Measurements from ENCODE around the gene SPDYE3. TPM values are rescaled to one million over a fixed set of nuclear protein-coding genes. Genes with fewer than 3 reads are reported as not detected.

The SPDYE3 gene
- total and polyA plus RNA-seq, 2 experiments from 2014 or later: 3.4 TPM; not detected in 1

DNA sequence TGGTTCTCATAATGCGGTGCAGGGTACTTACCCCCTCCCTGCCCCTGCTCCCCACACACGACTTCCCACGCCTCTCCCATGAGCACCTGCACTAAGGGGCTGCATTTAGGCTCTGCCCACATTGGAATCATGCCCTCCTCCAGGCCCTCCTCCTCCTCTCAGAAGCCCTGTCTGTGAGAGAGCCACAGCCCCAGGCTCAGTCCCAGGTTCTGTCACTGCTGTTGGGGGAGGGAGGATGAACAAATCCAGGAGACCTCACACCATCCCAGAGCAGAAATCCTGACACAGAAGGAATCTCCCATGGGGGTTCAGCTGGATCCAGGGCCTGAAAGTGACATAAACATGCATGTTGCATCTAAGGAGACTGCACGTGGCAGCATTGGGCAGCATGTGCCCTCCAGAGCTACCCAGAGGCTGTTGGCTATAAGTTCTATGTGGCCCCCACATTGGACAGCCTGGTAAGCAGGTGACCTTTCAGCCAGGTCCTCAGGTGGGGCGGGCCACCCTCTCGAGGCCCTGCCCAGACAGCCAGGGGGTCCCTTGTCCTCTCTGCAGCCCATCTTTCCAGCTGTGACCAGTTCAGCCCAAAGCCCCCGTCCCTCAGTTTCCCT is 64.2 kb downstream of the SPDYE3 start:
- no peaks in the 10 kb centered on the region for H3K79me2 ChIP-seq
- 82% methylated on average over 7 of the region's 7 CpGs for WGBS (ENCODE audit: low lambda C conversion rate, missing lambda C conversion rate)
- H3K4me2 ChIP-seq: no peak overlapping the region
- no peak overlapping the region for H3K4me3 ChIP-seq
- no peaks in the 10 kb centered on the region for H4K20me1 ChIP-seq (ENCODE audit: insufficient read depth, poor library complexity, severe bottlenecking)
- H2AFZ ChIP-seq: no peak overlapping the region
- no peak overlapping the region for H3K27ac ChIP-seq
- H3K9me3 ChIP-seq (ENCODE audit: low read depth): no peaks in the 10 kb centered on the region
- no peak for DNase-seq (ENCODE audit: low spot score)
- no peaks in the 10 kb centered on the region for H3K27me3 ChIP-seq
- TF ChIP-seq EZH2 (IDR thresholded peaks at IDR 0.05; ENCODE audit: borderline replicate concordance) (no peak), CTCF (IDR thresholded peaks at IDR 0.05; ENCODE audit: poor library complexity) (no peak), EZH2phosphoT487 (IDR thresholded peaks at IDR 0.05; ENCODE audit: low read depth, severe bottlenecking, unreplicated experiment) (no peak)
- no peaks in the 10 kb centered on the region for H3K9me2 ChIP-seq (replicated peaks; ENCODE audit: insufficient read depth)
- no peaks in the 10 kb centered on the region for H3K4me1 ChIP-seq (ENCODE audit: insufficient read depth)
- no peaks in the 10 kb centered on the region for H3K36me3 ChIP-seq (replicated peaks; ENCODE audit: insufficient read depth, low read depth)

Small RNA genes within 50 kb of the gene (small RNA-seq; reads per million reads assigned to genes)
- gene RF00019: not detected

Other genes with a start within 250 kb of the SPDYE3 start
- 30.1 and 35.6 TPM in 2 replicates for gene ZNF3, start 226.0 kb upstream of the SPDYE3 start, total RNA-seq
- 20.7 and 28.3 TPM in 2 replicates for gene ZNF3, start 226.0 kb upstream of the SPDYE3 start, polyA plus RNA-seq
- gene COPS6, start 218.7 kb upstream of the SPDYE3 start, total RNA-seq: 41.9 and 53.7 TPM in 2 replicates
- gene COPS6, start 218.7 kb upstream of the SPDYE3 start, polyA plus RNA-seq: 161 and 163 TPM in 2 replicates
- gene MCM7, start 206.3 kb upstream of the SPDYE3 start, total RNA-seq: 39.0 and 42.1 TPM in 2 replicates
- gene MCM7, start 206.3 kb upstream of the SPDYE3 start, polyA plus RNA-seq: 49.3 and 57.5 TPM in 2 replicates
- gene AP4M1, start 206.1 kb upstream of the SPDYE3 start, total RNA-seq: 13.0 and 22.8 TPM in 2 replicates
- gene AP4M1, start 206.1 kb upstream of the SPDYE3 start, polyA plus RNA-seq: 17.4 and 22.0 TPM in 2 replicates
- 13.3 and 29.2 TPM in 2 replicates for gene TAF6, start 188.3 kb upstream of the SPDYE3 start, total RNA-seq
- 44.2 and 44.3 TPM in 2 replicates for gene TAF6, start 188.3 kb upstream of the SPDYE3 start, polyA plus RNA-seq
- 19.5 and 28.1 TPM in 2 replicates for gene CNPY4, start 188.1 kb upstream of the SPDYE3 start, total RNA-seq
- gene CNPY4, start 188.1 kb upstream of the SPDYE3 start, polyA plus RNA-seq: 21.3 and 27.4 TPM in 2 replicates
- gene MBLAC1, start 180.7 kb upstream of the SPDYE3 start, total RNA-seq: 2.7 and 3.2 TPM in 2 replicates
- gene MBLAC1, start 180.7 kb upstream of the SPDYE3 start, polyA plus RNA-seq: 3.7 and 4.5 TPM in 2 replicates
- gene LAMTOR4, start 158.8 kb upstream of the SPDYE3 start, total RNA-seq: 80.1 and 90.5 TPM in 2 replicates
- gene LAMTOR4, start 158.8 kb upstream of the SPDYE3 start, polyA plus RNA-seq: 198 and 228 TPM in 2 replicates
- gene TRAPPC14, start 149.0 kb upstream of the SPDYE3 start, total RNA-seq: 7.7 and 14.7 TPM in 2 replicates
- 18.5 and 22.3 TPM in 2 replicates for gene TRAPPC14, start 149.0 kb upstream of the SPDYE3 start, polyA plus RNA-seq
- gene GAL3ST4, start 139.1 kb upstream of the SPDYE3 start, total RNA-seq: 0.73 and 2.6 TPM in 2 replicates
- gene GAL3ST4, start 139.1 kb upstream of the SPDYE3 start, polyA plus RNA-seq: 3.3 and 4.3 TPM in 2 replicates
- gene GPC2, start 130.3 kb upstream of the SPDYE3 start, total RNA-seq: 2.0 and 5.3 TPM in 2 replicates
- gene GPC2, start 130.3 kb upstream of the SPDYE3 start, polyA plus RNA-seq: 3.2 and 4.1 TPM in 2 replicates
- gene STAG3, start 129.8 kb upstream of the SPDYE3 start, total RNA-seq: 0.20 and 1.0 TPM in 2 replicates
- gene STAG3, start 129.8 kb upstream of the SPDYE3 start, polyA plus RNA-seq: 3.4 and 4.8 TPM in 2 replicates
- not detected in 2 replicates for gene PVRIG, start 87.8 kb upstream of the SPDYE3 start, total RNA-seq
- gene PVRIG, start 87.8 kb upstream of the SPDYE3 start, polyA plus RNA-seq: 1.4 TPM in 2 replicates
- 17.8 and 33.2 TPM in 2 replicates for gene PILRB, start 50.4 kb downstream of the SPDYE3 start, total RNA-seq
- 37.4 and 63.4 TPM in 2 replicates for gene PILRB, start 50.4 kb downstream of the SPDYE3 start, polyA plus RNA-seq
- 0.24 and 2.2 TPM in 2 replicates for gene PILRA, start 65.8 kb downstream of the SPDYE3 start, total RNA-seq
- 1.1 and 3.0 TPM in 2 replicates for gene PILRA, start 65.8 kb downstream of the SPDYE3 start, polyA plus RNA-seq
- gene ZCWPW1, start 121.0 kb downstream of the SPDYE3 start, total RNA-seq: 1.8 and 2.2 TPM in 2 replicates
- gene ZCWPW1, start 121.0 kb downstream of the SPDYE3 start, polyA plus RNA-seq: 3.3 and 4.9 TPM in 2 replicates
- 20.9 and 23.1 TPM in 2 replicates for gene MEPCE, start 122.1 kb downstream of the SPDYE3 start, total RNA-seq
- gene MEPCE, start 122.1 kb downstream of the SPDYE3 start, polyA plus RNA-seq: 15.8 and 17.2 TPM in 2 replicates
- gene PPP1R35, start 128.8 kb downstream of the SPDYE3 start, total RNA-seq: 10.0 and 12.8 TPM in 2 replicates
- gene PPP1R35, start 128.8 kb downstream of the SPDYE3 start, polyA plus RNA-seq: 39.6 and 50.3 TPM in 2 replicates
- gene SPACDR, start 156.6 kb downstream of the SPDYE3 start, total RNA-seq: 0.13 and 0.72 TPM in 2 replicates
- 0.46 TPM in 1 of 2 replicates, not detected in the other for gene SPACDR, start 156.6 kb downstream of the SPDYE3 start, polyA plus RNA-seq
- 25.4 and 26.2 TPM in 2 replicates for gene TSC22D4, start 171.5 kb downstream of the SPDYE3 start, total RNA-seq
- gene TSC22D4, start 171.5 kb downstream of the SPDYE3 start, polyA plus RNA-seq: 89.6 and 90.7 TPM in 2 replicates
- gene NYAP1, start 176.2 kb downstream of the SPDYE3 start, total RNA-seq: 1.6 and 2.4 TPM in 2 replicates
- gene NYAP1, start 176.2 kb downstream of the SPDYE3 start, polyA plus RNA-seq: 0.68 TPM in 1 of 2 replicates, not detected in the other
- gene AGFG2, start 231.5 kb downstream of the SPDYE3 start, total RNA-seq: 32.8 and 38.6 TPM in 2 replicates
- gene AGFG2, start 231.5 kb downstream of the SPDYE3 start, polyA plus RNA-seq: 33.3 and 53.7 TPM in 2 replicates

All from hepatocyte (in vitro differentiated cells).